ENCODE results near the gene EIF2B5.

The EIF2B5 gene

DNA sequence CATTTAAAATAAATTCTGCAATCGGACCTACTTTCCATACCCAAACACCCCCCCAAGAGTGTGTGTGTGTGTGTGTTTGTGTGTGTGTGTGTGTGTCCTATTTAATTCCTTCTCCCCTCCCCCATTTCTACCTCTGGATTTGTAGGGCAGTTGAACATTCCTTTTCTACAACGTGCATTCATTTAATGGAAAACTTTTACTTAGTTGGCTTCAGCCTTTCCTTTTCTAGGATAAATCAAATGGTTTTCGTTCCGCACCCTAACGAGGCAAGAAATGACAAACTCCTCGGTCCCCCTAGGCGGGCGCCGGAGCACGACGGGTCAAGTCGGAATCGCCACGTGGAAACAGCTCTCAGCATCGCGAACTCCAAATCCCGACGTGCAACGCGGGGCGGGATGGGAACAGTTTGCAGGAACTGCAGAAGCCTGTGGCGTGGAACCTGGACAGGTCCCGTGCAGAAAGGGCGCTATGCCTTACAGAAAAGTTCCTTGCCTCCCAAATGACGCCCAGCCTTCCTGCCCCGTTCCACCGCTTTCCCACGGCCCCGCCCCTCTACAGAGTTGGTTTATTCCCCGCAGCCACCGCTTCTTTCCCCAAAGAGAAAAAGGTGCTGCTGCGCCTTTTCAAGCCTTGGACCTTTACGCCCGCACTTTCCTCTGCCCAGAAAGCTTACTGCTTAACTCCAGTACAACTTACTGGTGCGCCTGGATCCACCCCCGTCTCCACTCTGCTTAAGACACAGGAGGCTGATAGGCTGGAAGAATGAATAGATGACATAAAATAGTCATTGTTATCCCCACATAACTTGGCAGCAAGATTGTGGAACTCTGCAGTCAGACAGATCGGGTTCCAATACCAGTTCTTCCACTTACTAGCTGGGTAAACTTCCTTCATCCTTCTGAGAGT, 1.1 kb upstream of the EIF2B5 start:
- H3K4me3 ChIP-seq (ENCODE audit: control insufficient read depth, low read depth, low read length), result peak overlapping the region; percentile 92
- no peak for TF ChIP-seq CTCF (conservative IDR thresholded peaks at IDR 0.05; ENCODE audit: control insufficient read depth, insufficient read depth, low read depth, low read length)
- peak; percentile 77 for DNase-seq (ENCODE audit: low read depth)

DNA sequence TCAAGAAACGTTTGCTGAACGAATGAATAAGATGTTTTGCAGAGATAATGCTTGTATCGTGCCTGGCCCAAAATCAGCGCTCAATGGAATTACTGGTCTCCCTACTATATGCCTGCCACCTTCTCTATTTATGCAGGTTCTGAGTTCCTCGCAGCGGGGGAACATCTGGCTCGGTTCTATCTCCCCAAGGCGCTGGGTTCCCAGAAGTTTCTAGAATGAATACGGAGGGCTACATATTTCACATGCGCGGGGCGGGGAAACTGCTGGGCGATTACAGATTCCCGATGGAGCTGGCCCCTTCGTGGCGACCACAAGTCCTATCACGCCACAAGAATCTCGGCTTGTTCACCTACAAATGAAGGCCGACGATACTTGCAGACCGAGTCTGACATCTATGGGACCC, 411 bp upstream of the EIF2B5 start:
- DNase-seq (ENCODE audit: low read depth), result no peak

GRCh38 chr3:184135911-184136260, 728 bp downstream of the EIF2B5 start:
- no peak for DNase-seq (ENCODE audit: low read depth)
- TF ChIP-seq CTCF (conservative IDR thresholded peaks at IDR 0.05; ENCODE audit: control insufficient read depth, insufficient read depth, low read depth, low read length), result no peak
- peak overlapping the region; percentile 92 for H3K4me3 ChIP-seq (ENCODE audit: control insufficient read depth, low read depth, low read length)

More for the DNA sequence above, 411 bp upstream of the EIF2B5 start:
- no peak for TF ChIP-seq CTCF (conservative IDR thresholded peaks at IDR 0.05; ENCODE audit: control insufficient read depth, insufficient read depth, low read depth, low read length)
- peak overlapping the region; percentile 92 for H3K4me3 ChIP-seq (ENCODE audit: control insufficient read depth, low read depth, low read length)

DNA sequence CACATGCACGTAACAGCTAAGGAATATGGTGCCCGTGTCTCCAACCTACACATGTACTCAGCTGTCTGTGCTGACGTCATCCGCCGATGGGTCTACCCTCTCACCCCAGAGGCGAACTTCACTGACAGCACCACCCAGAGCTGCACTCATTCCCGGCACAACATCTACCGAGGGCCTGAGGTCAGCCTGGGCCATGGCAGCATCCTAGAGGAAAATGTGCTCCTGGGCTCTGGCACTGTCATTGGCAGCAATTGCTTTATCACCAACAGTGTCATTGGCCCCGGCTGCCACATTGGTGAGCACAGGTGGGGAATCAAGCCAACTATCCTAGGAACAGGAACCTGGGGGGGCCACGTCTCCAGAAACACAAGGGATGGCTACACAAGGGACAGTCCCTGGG, 5.3 kb downstream of the EIF2B5 start:
- DNase-seq (ENCODE audit: low read depth), result no peak
- TF ChIP-seq CTCF (conservative IDR thresholded peaks at IDR 0.05; ENCODE audit: control insufficient read depth, insufficient read depth, low read depth, low read length), result no peak
- no peak overlapping the region for H3K4me3 ChIP-seq (ENCODE audit: control insufficient read depth, low read depth, low read length)

DNA sequence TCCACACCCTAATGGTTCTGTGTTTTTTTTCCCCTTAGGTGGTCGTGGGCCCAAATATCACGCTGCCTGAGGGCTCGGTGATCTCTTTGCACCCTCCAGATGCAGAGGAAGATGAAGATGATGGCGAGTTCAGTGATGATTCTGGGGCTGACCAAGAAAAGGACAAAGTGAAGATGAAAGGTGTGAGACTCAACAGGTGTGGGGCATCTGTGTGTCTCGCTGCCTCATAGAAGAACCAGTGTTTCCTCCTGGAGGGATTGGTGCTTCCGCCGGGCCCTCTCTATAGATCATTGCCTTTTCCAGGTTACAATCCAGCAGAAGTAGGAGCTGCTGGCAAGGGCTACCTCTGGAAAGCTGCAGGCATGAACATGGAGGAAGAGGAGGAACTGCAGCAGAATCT, 7.0 kb downstream of the EIF2B5 start:
- no peak for DNase-seq (ENCODE audit: low read depth)
- no peak overlapping the region for H3K4me3 ChIP-seq (ENCODE audit: control insufficient read depth, low read depth, low read length)
- TF ChIP-seq CTCF (conservative IDR thresholded peaks at IDR 0.05; ENCODE audit: control insufficient read depth, insufficient read depth, low read depth, low read length), result no peak

DNA sequence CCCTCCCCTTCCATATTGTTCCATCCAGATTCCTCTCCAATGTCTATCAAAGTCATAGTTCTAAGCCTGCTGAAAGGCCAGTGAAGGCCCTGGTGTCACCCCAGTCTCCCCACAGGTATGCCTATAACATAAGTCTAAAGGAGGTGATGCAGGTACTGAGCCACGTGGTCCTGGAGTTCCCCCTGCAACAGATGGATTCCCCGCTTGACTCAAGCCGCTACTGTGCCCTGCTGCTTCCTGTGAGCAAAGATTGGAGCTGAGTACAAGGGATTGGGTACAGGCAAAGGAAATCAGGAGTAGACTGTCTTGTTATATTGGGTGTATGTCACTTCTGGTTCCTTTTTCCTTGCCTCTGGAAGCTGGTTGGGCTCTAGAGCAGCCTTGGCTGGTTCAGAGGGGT, 8.2 kb downstream of the EIF2B5 start:
- no peak for TF ChIP-seq CTCF (conservative IDR thresholded peaks at IDR 0.05; ENCODE audit: control insufficient read depth, insufficient read depth, low read depth, low read length)

More for the DNA sequence above, 8.2 kb downstream of the EIF2B5 start:
- H3K4me3 ChIP-seq (ENCODE audit: control insufficient read depth, low read depth, low read length), result no peak overlapping the region
- no peak for DNase-seq (ENCODE audit: low read depth)
